ENCODE measurements around the gene TANGO6. TPM values are rescaled to one million over a fixed set of nuclear protein-coding genes. Genes with fewer than 3 reads are reported as not detected.
A peak's percentile ranks its signal among the peaks of the same experiment; 100 is the strongest.
"Not testable (repeated sequence)": the region's sequence is repeated elsewhere in the genome, so short reads cannot be mapped to it uniquely, and the experiment has no call there.

The TANGO6 gene
- polyA plus RNA-seq, 6 donors from 2014 or later: 8.5 to 17.0 (median 10.8) TPM

DNA sequence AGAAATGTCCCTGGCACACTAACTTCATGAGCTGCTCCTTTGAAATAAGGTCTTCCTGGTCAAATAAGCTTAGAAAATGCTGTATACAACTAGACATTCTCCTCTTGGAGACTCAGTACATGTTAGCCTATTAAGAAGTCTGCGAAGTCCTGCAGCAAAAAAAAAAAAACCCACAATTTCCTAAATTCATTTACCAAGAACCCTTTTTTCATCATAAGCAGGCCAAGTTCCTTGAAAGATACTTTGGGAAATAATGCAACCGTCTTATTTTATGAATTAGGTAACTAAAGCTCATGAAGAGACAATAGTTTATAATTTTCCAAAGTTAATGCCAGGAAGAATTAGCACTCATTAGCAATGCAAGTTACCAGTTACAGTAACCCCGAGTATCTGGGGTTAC is 213.1 kb downstream of the TANGO6 start:
- Mint-ChIP-seq H3K4me1 (no peaks in the 10 kb centered on the region), H3K4me3 (no peak overlapping the region), H3K27ac (no peak overlapping the region), H3K9me3 (no peaks in the 10 kb centered on the region), H3K27me3 (no peaks in the 10 kb centered on the region), H3K36me3 (peaks cover 0 to 4% of the 10 kb centered on the region in 2 donors)
- no peak for DNase-seq
- no peak for ATAC-seq (ENCODE audit: low read depth in 2 of 2)

DNA sequence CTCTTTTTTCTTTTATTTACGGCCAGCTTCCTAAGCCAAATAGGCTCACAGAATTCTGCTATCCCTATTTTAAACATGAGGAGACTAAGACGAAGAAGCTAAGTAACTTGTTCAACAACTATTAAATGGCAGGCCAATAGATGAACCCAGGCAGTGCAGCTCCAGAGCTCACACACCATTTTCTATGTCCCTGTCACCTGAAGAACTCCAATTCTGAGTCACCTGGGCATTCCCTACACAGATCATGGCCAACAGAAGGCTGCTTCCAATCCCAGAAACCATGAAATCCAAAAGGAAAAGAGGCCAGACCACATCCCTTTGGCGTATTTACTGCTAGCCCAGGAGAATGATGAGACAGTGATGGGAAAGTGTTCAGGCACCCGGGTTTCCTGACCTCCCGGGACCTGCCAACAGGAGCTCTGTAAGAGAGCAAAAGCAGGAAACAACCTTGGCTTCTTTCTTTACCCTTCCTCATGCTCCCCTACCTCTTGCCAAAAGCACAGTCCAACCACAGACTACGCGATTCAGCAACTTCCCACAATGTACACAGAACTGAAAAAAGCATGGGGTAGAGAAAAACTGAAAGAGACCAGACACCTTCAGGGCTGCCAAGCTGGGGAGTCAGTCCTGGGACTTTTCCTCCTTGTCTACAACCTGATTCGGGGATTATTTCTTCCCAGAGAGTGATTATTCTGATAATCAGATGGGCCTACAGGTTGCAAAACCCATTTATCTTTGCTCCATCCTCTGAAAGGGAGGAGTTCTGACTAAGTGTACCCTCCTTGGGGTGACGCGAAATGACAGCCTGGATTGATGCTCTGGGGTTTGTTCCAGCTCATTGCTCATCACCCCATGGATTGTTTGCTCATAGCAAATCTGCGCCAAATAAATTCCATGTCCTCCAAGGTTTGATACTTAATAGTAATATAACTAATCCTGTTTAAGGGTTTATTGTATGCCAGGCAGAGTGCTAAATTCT is 214.4 kb downstream of the TANGO6 start:
- Mint-ChIP-seq H3K4me3 (no peak overlapping the region), H3K9me3 (no peaks in the 10 kb centered on the region), H3K36me3 (peaks cover 0 to 4% of the 10 kb centered on the region in 2 donors), H3K4me1 (no peaks in the 10 kb centered on the region), H3K27me3 (no peaks in the 10 kb centered on the region), H3K27ac (peak overlapping the region in 3 of 6 donors; percentile 15 to 72 (median 24))
- DNase-seq (no peak), ATAC-seq (ENCODE audit: low read depth in 2 of 2) (no peak)

DNA sequence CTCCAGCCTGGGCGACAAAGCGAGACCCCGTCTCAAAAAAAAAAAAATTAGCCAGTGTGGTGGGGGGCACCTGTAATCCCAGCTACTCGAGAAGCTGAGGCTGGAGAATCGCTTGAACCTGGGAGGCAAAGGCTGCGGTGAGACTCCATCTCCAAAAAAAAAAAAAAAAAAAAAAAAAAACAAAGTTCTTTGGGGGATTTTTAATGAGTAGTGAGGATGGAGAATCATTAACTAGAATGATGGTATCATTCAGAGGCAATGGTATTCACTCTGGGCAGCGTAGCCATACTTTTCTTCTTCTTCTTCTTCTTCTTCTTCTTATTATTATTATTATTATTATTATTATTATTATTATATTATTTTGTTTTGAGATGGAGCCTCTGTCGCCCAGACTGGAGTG is 220.2 kb downstream of the TANGO6 start:
- not testable (repeated sequence) for H3K27ac Mint-ChIP-seq; H3K9me3 Mint-ChIP-seq; ATAC-seq (ENCODE audit: low read depth in 2 of 2); H3K4me3 Mint-ChIP-seq; H3K4me1 Mint-ChIP-seq; DNase-seq; H3K27me3 Mint-ChIP-seq
- peaks cover 4 to 11% of the 10 kb centered on the region in 2 donors for H3K36me3 Mint-ChIP-seq

DNA sequence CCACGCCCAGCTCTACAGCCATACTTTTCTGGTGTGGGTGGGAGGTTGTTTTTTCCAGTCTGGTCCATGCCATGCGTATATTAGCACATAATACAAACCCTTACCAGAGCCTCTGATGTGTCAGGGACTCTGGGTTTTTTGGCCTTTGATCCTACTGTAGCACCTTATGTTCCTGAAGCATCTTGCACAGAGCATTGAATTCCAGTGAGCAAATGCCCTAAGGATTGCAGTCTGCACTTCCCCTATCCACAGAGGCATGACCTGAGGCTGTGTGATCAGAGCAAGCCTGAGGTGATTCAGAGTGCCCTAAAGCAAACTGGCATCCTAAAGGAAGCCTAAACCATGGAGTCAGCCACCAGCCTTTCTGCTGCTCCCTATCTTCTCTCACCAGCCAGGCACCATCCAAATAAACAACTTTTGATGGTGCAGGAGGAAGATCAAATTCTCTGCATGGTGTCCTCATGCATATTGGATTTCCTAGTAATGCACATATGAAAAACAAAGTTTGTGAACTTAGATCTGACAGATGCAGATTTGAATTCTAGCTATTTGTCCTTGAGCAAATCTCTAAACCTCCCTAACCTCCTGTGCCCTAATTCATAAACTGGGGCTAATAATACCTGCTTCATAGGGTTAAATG is 220.9 kb downstream of the TANGO6 start:
- Mint-ChIP-seq H3K27me3 (no peaks in the 10 kb centered on the region), H3K4me3 (no peak overlapping the region), H3K4me1 (no peaks in the 10 kb centered on the region), H3K9me3 (no peaks in the 10 kb centered on the region), H3K27ac (no peak overlapping the region), H3K36me3 (peaks cover 7 to 11% of the 10 kb centered on the region in 2 donors)
- no peak for DNase-seq
- no peak for ATAC-seq (ENCODE audit: low read depth in 2 of 2)

DNA sequence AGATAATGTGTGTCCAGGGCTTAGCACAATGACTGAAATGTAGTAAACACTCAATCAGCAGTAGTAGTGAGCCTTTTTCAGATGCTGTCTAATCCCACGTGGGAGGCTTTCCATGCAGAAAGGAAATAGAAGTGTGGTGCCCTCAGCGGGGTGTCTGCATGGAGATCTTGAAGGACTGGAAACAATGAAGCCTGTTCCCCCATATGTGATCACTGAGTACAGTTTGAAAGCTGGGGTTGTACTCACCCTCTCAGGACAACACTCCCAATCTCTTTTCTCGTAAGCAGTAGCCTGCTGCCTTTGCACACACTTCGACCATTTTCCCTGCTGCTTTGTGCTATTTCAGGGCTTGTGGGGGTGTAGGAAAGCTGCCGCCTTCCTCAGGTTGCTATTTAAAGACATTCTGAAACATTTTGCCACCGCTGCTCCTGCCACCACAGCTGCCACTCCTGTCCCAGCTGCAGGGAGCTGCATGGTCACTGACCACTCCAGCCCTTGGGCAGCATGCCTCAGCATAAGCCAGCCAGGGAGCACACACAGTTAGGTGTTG is 221.5 kb downstream of the TANGO6 start:
- no peaks in the 10 kb centered on the region for H3K9me3 Mint-ChIP-seq
- no peaks in the 10 kb centered on the region for H3K4me1 Mint-ChIP-seq
- ATAC-seq (ENCODE audit: low read depth in 2 of 2) (no peak), DNase-seq (no peak)
- peaks cover 9 to 11% of the 10 kb centered on the region in 2 donors for H3K36me3 Mint-ChIP-seq
- no peak overlapping the region for H3K4me3 Mint-ChIP-seq
- H3K27me3 Mint-ChIP-seq: no peaks in the 10 kb centered on the region
- H3K27ac Mint-ChIP-seq: no peak overlapping the region

DNA sequence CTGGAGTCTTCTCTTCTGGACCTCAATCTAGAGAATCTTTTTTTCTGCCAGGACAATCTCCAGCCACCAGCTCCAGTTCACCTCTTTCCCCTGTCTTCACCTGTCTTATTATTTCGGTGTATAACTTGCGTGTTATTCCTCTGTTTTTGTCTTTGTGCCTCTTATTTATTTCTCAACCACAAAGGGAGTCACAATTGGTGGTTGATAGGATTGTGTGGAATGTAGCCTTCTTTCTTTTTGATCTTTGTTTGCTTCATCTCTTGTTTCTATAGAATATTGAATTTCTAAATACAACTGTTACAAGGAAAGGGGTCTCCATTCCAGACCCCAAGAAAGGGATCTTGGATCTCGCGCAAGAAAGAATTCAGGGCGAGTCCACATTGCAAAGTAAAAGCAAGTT is 226.2 kb downstream of the TANGO6 start:
- no peak overlapping the region for H3K4me3 Mint-ChIP-seq
- ATAC-seq (ENCODE audit: low read depth in 2 of 2) (no peak), DNase-seq (no peak)
- H3K36me3 Mint-ChIP-seq: peaks cover 7 to 11% of the 10 kb centered on the region in 2 donors
- no peaks in the 10 kb centered on the region for H3K9me3 Mint-ChIP-seq
- H3K27me3 Mint-ChIP-seq: no peaks in the 10 kb centered on the region
- H3K27ac Mint-ChIP-seq: peak overlapping the region in 2 of 6 donors; percentile 48 to 69
- no peaks in the 10 kb centered on the region for H3K4me1 Mint-ChIP-seq

DNA sequence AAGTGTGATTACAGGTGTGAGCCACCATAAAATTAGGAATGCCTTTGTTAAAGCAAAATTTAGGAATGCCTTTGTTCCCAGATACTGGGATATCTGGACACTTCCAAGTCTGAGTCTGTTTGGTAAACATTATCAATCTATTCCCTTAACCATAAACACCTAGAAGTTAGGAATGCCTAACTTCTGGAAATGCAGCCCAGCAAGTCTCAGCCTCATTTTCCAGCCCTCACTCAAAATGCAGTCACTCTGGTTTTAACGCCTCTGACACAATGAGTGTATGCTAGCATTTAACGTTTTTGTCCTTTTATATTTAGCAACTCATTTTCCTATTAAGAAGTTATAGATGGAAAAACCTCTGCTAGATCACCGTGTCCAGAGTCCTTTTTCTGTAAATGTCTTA is 227.7 kb downstream of the TANGO6 start:
- Mint-ChIP-seq H3K9me3 (no peaks in the 10 kb centered on the region), H3K27ac (no peak overlapping the region), H3K4me1 (no peaks in the 10 kb centered on the region), H3K4me3 (no peak overlapping the region), H3K27me3 (no peaks in the 10 kb centered on the region), H3K36me3 (peaks cover 4 to 7% of the 10 kb centered on the region in 2 donors)
- DNase-seq (no peak), ATAC-seq (ENCODE audit: low read depth in 2 of 2) (no peak)

DNA sequence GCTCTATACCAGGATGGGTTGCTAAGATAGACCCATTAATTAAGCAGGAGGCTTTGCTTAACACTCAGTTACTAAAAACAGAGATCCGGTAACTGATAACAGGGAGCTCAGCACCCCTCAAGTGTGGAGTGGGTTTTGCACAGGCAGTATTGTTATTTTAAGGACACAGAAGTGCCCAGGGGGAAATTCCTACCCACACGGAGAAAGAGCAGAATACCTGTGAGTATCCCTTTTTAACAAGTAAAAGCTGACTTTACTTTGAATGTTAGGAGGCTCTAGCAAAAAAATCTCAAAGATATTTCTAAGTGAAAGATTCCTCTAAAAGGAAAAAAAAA is 229.3 kb downstream of the TANGO6 start:
- Mint-ChIP-seq H3K4me3 (no peak overlapping the region), H3K27me3 (no peaks in the 10 kb centered on the region), H3K4me1 (no peaks in the 10 kb centered on the region), H3K27ac (peak overlapping the region in 3 of 6 donors; percentile 16 to 84 (median 28)), H3K36me3 (peaks cover 0 to 7% of the 10 kb centered on the region in 2 donors), H3K9me3 (no peaks in the 10 kb centered on the region)
- no peak for ATAC-seq (ENCODE audit: low read depth in 2 of 2)
- no peak for DNase-seq

DNA sequence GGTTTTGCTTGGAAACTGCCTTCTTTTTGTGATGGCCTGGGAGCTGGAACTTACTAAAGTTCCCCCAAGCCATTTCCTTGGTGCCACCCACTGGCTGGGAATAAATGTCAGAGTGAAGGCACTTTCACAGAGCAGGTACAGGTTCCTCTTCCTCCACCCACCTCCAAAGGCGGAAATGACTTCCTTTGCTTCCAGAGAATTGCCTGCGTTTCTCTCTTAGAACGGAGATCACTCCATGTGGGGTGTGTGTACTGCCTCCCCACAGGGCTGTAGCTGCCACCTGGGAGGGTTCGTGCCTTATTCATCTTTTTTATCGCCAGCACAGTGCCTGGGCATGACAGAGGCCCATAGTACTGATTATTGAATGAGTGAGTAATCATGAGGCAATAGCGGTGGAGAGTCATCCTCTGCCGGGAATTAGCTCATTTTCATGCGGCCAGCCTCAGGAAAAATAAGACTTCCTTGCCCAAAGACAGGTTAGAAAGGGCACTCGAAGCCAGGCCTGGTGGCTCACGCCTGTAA is 229.9 kb downstream of the TANGO6 start:
- H3K36me3 Mint-ChIP-seq: peaks cover 3 to 7% of the 10 kb centered on the region in 2 donors
- peaks cover 0 to under 1% (median 0%) of the 10 kb centered on the region in 3 donors for H3K4me1 Mint-ChIP-seq
- H3K9me3 Mint-ChIP-seq: no peaks in the 10 kb centered on the region
- no peaks in the 10 kb centered on the region for H3K27me3 Mint-ChIP-seq
- no peak overlapping the region for H3K27ac Mint-ChIP-seq
- DNase-seq (no peak), ATAC-seq (ENCODE audit: low read depth in 2 of 2) (no peak)
- H3K4me3 Mint-ChIP-seq: peak overlapping the region in 1 of 8 donors; percentile 9

DNA sequence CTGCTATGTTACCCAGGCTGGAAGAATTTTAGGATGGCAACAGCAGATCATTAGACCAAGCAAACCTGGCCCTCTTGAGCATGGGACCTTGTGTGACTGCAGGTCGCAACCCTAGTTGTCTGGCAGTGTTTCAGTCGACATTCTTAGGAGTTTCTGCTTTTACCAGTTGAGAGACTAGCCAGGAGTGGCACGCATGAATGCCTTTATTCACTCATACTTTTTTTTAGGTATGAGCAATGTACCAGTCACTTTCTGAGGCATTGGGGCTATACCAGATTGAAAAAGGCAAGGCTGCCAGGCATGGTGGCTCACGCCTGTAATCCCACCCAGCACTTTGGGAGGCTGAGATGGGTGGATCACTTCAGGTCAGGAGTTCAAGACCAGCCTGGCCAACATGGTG is 233.9 kb downstream of the TANGO6 start:
- Mint-ChIP-seq H3K4me1 (peaks cover 0 to 4% (median 0%) of the 10 kb centered on the region in 3 donors), H3K9me3 (no peaks in the 10 kb centered on the region), H3K27ac (no peak overlapping the region), H3K27me3 (no peaks in the 10 kb centered on the region), H3K36me3 (peaks cover 0 to 8% of the 10 kb centered on the region in 2 donors), H3K4me3 (no peak overlapping the region)
- no peak for DNase-seq
- no peak for ATAC-seq (ENCODE audit: low read depth in 2 of 2)

DNA sequence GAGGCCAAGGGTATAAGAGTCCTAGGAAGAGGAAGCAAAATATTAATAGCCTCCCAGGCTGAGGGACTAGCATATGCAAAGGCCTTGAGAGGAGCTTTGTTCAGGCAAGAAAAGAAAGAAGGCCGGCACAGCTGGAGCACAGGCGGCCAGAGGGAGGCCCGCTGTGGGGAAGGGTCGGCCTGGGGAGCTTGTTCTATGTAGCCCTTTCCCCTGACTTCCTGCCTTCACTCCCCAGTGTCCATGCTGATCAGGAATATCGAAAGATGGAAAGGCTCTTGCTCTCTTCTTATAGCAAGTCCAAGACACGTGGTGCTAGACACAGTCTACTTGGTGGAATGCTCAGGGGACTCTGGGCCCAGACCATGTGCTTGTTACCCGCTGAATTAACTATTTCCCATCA is 234.7 kb downstream of the TANGO6 start:
- no peaks in the 10 kb centered on the region for H3K9me3 Mint-ChIP-seq
- ATAC-seq (ENCODE audit: low read depth in 2 of 2): no peak
- H3K36me3 Mint-ChIP-seq: peaks cover 0 to 8% of the 10 kb centered on the region in 2 donors
- H3K27me3 Mint-ChIP-seq: no peaks in the 10 kb centered on the region
- no peak for DNase-seq
- H3K4me1 Mint-ChIP-seq: peaks cover 0 to 4% (median 0%) of the 10 kb centered on the region in 3 donors
- no peak overlapping the region for H3K4me3 Mint-ChIP-seq
- no peak overlapping the region for H3K27ac Mint-ChIP-seq

DNA sequence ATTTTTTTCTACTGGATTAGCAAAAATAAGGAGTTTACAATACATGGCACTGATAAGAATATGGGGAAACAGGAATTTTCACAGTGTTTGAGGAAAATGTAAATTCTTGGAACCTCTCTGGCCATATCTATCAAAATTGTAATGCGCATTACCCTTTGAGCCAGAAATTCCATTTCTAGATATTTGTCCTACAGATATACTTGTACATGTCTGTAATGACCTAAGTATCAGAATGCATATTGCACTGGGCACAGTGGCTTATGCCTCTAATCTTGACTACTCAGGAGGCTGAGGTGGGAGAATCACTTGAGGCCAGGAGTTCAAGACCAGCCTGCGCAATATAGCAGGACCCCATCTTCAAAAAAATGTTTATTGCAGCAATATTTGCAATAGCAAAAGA is 236.4 kb downstream of the TANGO6 start:
- no peak overlapping the region for H3K27ac Mint-ChIP-seq
- no peak for ATAC-seq (ENCODE audit: low read depth in 2 of 2)
- H3K4me3 Mint-ChIP-seq: no peak overlapping the region
- H3K9me3 Mint-ChIP-seq: no peaks in the 10 kb centered on the region
- no peak for DNase-seq
- peaks cover 0 to 16% of the 10 kb centered on the region in 2 donors for H3K36me3 Mint-ChIP-seq
- H3K27me3 Mint-ChIP-seq: no peaks in the 10 kb centered on the region
- peaks cover 0 to 4% (median 0%) of the 10 kb centered on the region in 3 donors for H3K4me1 Mint-ChIP-seq

DNA sequence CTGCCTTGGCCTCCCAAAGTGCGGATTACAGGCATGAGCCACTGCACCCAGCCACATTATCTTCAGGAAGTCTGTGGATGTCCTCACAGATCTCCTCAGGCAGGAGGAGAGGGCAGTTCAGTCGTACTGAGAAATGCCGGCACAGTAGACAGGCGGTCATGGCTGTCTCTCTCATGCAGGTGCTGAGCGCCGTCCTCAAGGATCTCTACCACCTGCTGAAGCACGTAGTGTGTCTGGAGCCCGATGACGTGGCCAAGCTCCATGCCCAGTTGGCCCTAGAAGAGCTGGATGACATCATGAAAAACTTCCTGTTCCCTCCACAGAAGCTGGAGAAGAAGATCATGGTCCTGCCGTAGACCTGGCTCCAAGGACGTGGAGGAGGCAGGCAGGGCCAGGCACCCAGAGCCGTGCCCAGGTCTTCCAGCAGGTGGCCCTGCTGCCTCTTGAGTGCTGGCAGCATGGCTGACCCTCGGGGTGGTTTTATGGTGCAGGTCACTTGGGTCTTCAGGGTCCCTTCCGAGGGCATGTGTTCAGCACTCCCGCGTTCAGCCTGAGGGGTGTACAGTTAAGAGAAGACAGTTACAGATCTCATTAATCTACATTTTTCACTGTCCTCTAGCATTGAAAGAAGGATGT is 240.1 kb downstream of the TANGO6 start:
- Mint-ChIP-seq H3K9me3 (no peaks in the 10 kb centered on the region), H3K36me3 (peaks cover 7 to 21% of the 10 kb centered on the region in 2 donors), H3K27me3 (no peaks in the 10 kb centered on the region), H3K4me1 (peaks cover 0 to under 1% (median 0%) of the 10 kb centered on the region in 3 donors), H3K27ac (peak overlapping the region in 1 of 6 donors; percentile 67), H3K4me3 (no peak overlapping the region)
- ATAC-seq (ENCODE audit: low read depth in 2 of 2): no peak
- DNase-seq: no peak

Measured in naive B cell (primary cell).